Measurements from ENCODE around the gene ARHGEF3. TPM values are rescaled to one million over a fixed set of nuclear protein-coding genes. Genes with fewer than 3 reads are reported as not detected.
A peak's percentile ranks its signal among the peaks of the same experiment; 100 is the strongest.

The ARHGEF3 gene
- total RNA-seq, 4 donors from 2014 or later = 15.9 to 79.4 (median 44.8) TPM

DNA sequence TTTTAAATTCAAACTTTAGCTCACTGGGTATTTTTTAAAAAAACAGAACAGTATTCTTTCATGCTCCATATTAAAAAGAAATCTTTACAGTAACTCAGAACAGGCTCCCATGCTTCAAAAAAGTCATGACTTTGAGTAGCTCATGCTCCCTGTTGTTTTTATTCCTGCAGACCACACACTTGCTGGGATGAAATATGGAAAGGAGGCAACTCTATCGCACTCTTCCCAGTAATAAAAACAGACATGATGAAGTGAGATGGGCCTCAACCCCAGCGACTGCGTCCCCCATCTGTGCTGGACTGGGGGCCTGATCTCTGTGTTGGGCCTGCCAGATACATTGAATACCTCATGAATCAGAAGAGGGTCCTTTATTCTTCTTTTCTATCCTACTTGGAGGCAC, 58.9 kb downstream of the ARHGEF3 start:
- intact Hi-C loops (cut with DNase I; ENCODE audit: low total_unique reads) = no loop called here
- no peaks in the 10 kb centered on the region for H3K4me1 ChIP-seq
- H3K4me3 ChIP-seq = no peak overlapping the region
- no peak for TF ChIP-seq POLR2A (IDR thresholded peaks at IDR 0.05)
- TF ChIP-seq, protein P1, sequence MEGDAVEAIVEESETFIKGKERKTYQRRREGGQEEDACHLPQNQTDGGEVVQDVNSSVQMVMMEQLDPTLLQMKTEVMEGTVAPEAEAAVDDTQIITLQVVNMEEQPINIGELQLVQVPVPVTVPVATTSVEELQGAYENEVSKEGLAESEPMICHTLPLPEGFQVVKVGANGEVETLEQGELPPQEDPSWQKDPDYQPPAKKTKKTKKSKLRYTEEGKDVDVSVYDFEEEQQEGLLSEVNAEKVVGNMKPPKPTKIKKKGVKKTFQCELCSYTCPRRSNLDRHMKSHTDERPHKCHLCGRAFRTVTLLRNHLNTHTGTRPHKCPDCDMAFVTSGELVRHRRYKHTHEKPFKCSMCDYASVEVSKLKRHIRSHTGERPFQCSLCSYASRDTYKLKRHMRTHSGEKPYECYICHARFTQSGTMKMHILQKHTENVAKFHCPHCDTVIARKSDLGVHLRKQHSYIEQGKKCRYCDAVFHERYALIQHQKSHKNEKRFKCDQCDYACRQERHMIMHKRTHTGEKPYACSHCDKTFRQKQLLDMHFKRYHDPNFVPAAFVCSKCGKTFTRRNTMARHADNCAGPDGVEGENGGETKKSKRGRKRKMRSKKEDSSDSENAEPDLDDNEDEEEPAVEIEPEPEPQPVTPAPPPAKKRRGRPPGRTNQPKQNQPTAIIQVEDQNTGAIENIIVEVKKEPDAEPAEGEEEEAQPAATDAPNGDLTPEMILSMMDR (IDR thresholded peaks at IDR 0.05) = no peak
- no peaks in the 10 kb centered on the region for H3K36me3 ChIP-seq
- H3K27ac ChIP-seq = peak overlapping the region; percentile 3 to 17
- no peaks in the 10 kb centered on the region for H3K27me3 ChIP-seq
- no peak for DNase-seq
- H3K9me3 ChIP-seq = no peaks in the 10 kb centered on the region

DNA sequence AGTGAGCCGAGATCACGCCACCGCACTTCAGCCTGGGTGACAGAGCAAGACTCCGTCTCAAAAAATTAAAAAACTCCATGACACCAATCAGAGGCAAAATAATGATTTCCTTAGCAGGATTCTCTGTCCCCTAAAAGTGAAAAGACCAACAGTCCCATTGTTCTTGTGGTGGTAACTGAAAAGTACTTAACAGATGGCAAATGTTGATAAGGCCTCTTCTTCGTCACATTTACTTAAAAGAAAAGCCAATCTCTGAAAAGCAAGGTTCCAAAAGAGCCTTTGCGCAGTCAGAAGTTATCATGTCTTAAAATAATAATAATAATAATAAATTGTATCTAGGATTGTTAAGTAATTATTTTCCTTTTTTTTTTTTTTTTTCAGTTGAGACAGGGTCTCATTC, 62.7 kb downstream of the ARHGEF3 start:
- H3K9me3 ChIP-seq = no peaks in the 10 kb centered on the region
- peaks cover 0 to 2% of the 10 kb centered on the region in 2 donors for H3K36me3 ChIP-seq
- H3K4me3 ChIP-seq = no peak overlapping the region
- TF ChIP-seq, protein P1 (IDR thresholded peaks at IDR 0.05) = no peak
- TF ChIP-seq POLR2A (IDR thresholded peaks at IDR 0.05) = no peak
- H3K4me1 ChIP-seq = no peaks in the 10 kb centered on the region
- intact Hi-C loops (cut with DNase I; ENCODE audit: low total_unique reads) = no loop called here
- no peak overlapping the region for H3K27ac ChIP-seq
- H3K27me3 ChIP-seq = no peaks in the 10 kb centered on the region
- DNase-seq = no peak

DNA sequence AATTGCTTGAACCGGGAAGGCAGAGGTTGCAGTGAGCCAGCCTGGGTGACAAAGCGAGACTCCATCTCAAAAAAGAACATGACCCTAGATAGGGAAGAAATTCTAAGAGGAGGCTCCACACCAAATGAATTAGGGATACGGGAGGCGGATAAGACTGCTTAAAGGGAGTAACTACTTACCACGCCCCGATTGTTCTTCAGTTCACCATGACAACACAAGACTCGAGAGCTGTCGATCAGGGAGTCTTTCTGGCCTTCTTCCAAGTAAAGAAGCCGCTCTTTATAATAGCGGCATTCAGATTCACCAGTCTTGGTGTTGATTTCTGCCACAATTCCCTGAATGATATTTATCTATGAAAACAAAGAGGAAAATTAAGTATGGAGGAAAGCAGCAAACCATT, 64.7 kb downstream of the ARHGEF3 start:
- H3K4me3 ChIP-seq = no peak overlapping the region
- TF ChIP-seq POLR2A (IDR thresholded peaks at IDR 0.05) = no peak
- TF ChIP-seq, protein P1 (IDR thresholded peaks at IDR 0.05) = no peak
- H3K27ac ChIP-seq = no peak overlapping the region

DNA sequence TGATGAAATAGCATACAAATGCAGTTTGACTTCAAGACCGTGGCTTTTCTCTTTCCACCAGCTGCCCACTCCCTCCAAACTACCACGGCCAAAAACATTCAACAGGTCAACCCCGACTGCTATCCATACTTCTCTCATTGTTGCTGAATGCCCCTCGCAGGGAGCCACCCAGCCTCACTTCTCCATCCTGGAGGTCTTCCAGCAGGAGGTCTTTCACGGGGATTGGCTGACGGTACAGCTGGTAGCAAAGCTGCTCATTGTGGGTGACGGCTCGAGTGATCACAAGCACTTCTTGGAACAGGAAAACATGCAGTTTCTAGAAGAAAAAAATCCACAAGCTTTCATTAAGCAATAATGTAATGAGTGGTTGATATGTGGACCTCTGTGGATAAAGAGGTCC, 69.6 kb downstream of the ARHGEF3 start:
- Histone ChIP-seq H3K4me1 (no peaks in the 10 kb centered on the region), H3K9me3 (no peaks in the 10 kb centered on the region), H3K36me3 (peaks cover 0 to 2% of the 10 kb centered on the region in 2 donors), H3K27me3 (no peaks in the 10 kb centered on the region), H3K4me3 (no peak overlapping the region), H3K27ac (no peak overlapping the region)
- TF ChIP-seq, protein P1 (IDR thresholded peaks at IDR 0.05) = no peak
- no peak for TF ChIP-seq POLR2A (IDR thresholded peaks at IDR 0.05)
- intact Hi-C loops (cut with DNase I; ENCODE audit: low total_unique reads) = no loop called here
- no peak for DNase-seq

More for the DNA sequence above, 64.7 kb downstream of the ARHGEF3 start:
- intact Hi-C loops (cut with DNase I; ENCODE audit: low total_unique reads) = no loop called here
- H3K4me1 ChIP-seq = no peaks in the 10 kb centered on the region
- no peaks in the 10 kb centered on the region for H3K9me3 ChIP-seq
- no peak for DNase-seq
- no peaks in the 10 kb centered on the region for H3K27me3 ChIP-seq
- peaks cover 0 to 2% of the 10 kb centered on the region in 2 donors for H3K36me3 ChIP-seq

GRCh38 chr3:56725175-56725574, 76.6 kb downstream of the ARHGEF3 start:
- Histone ChIP-seq H3K36me3 (no peaks in the 10 kb centered on the region), H3K27me3 (no peaks in the 10 kb centered on the region), H3K4me1 (no peaks in the 10 kb centered on the region), H3K4me3 (no peak overlapping the region), H3K9me3 (no peaks in the 10 kb centered on the region), H3K27ac (no peak overlapping the region)
- intact Hi-C loops (cut with DNase I; ENCODE audit: low total_unique reads) = no loop called here
- DNase-seq = no peak
- no peak for TF ChIP-seq POLR2A (IDR thresholded peaks at IDR 0.05)
- TF ChIP-seq, protein P1 (IDR thresholded peaks at IDR 0.05) = no peak

Data from uterus (tissue), 4 donors.